ENCODE data around the gene OLFM1.
"Not testable (repeated sequence)": the region's sequence is repeated elsewhere in the genome, so short reads cannot be mapped to it uniquely, and the experiment has no call there.

OLFM1 gene

DNA sequence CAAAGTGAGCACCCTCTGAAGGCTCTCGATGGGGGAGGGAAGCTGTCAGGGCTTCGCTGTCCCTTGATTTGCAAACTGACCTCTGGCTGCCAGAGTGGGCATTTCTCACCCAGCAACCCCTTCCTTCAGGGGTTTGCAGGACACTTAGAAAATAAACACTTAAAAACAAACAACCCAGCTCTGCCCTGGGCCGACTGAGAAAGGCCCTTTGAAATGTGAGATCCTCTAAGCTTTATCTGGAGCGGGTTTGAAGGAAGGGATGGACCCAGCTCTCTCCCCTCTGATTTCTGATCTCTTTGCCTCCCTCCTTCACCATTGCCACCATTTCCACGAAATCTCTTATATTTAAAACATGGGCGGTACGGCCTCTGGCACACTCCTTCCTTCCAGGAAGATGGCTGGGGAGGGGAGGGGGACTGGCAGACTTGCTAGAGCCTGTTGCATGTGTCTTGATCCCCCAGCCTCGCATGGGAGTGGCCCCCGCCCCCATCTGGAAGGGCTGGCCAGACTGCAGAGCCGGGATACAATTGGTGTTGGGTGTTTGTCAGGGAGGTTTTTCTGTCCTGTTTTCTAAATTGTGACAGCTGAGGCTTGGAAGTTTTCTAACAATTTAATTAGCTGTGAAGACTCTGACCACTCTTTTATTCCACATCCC, 20.2 kb downstream of the OLFM1 start:
- no peaks in the 10 kb centered on the region for H3K9me3 ChIP-seq
- no peak overlapping the region for H3K27ac ChIP-seq
- peaks cover 0 to 70% of the 10 kb centered on the region in 2 donors for H3K27me3 ChIP-seq
- H3K4me1 ChIP-seq, result peaks cover 0 to 20% (median 16%) of the 10 kb centered on the region in 4 donors
- no peak for TF ChIP-seq CTCF (IDR thresholded peaks at IDR 0.05)
- H3K36me3 ChIP-seq, result peaks cover 0 to 5% (median 0%) of the 10 kb centered on the region in 3 donors
- intact Hi-C loops (cut with DNase I; ENCODE audit: low total_unique reads), result no loop called here
- H3K4me3 ChIP-seq, result no peak overlapping the region
- DNase-seq, result no peak

DNA sequence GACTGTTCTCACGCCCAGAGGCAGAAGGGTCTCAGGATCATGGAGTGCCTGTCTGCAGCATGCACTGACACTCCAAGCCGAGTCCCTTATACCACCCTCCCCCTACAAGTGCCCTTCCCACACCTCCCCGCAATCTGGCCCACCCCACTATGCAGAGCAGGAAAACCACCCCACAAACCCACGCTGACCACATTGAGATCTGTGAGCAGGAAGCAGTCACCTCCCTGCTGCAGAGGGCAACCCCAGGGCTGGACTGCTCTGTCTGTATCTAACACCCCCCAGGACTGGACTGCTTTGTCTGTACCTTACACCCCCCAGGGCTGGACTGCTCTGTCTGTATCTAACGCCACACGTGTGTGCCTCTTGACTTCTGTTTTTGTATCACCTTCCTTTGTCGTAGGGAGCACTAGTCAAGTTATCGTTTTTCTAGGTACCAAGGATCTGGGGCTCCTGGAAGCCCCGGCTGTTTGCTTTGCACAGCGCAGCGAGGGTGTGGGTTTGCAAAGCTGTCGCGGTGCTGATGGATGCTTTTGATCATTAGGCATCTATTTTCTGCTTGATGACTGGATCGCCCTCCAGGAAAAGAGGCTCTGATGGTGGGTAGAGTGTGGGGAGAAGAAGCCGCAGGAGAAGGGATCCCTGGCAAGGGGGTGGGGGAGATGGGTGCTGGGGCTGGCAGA, 21.5 kb downstream of the OLFM1 start:
- Histone ChIP-seq H3K4me1 (peaks cover 0 to 8% (median 4%) of the 10 kb centered on the region in 4 donors), H3K4me3 (no peak overlapping the region), H3K36me3 (peaks cover 0 to 5% (median 0%) of the 10 kb centered on the region in 3 donors), H3K27me3 (peaks cover 0 to 70% of the 10 kb centered on the region in 2 donors), H3K9me3 (no peaks in the 10 kb centered on the region), H3K27ac (no peak overlapping the region)
- intact Hi-C loops (cut with DNase I; ENCODE audit: low total_unique reads), result no loop called here
- no peak for TF ChIP-seq CTCF (IDR thresholded peaks at IDR 0.05)
- no peak for DNase-seq

DNA sequence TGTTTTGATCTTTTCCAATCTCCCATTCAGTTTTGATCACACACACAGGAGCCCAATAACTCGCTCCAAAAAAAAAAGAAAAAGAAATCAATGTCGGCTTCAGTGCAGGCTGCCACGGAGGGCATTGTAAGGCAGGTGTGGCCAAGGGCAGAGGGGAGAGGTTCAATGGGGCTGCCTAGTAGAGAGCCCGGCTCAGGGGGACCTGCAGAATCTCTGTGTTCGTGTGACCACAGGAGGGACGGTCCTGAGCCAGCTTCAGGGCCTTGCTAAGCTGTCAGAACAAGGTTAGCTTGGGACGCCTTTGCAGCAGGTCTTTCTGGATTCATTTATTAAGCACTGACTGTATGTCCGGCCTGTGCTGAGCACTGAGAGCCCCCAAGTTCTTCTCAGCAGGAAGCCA, 22.2 kb downstream of the OLFM1 start:
- DNase-seq, result no peak
- Histone ChIP-seq H3K4me3 (no peak overlapping the region), H3K36me3 (peaks cover 0 to 5% (median 0%) of the 10 kb centered on the region in 3 donors), H3K4me1 (peaks cover 0 to under 1% (median 0%) of the 10 kb centered on the region in 4 donors), H3K9me3 (no peaks in the 10 kb centered on the region), H3K27ac (no peak overlapping the region), H3K27me3 (peaks cover 0 to 63% of the 10 kb centered on the region in 2 donors)
- intact Hi-C loops (cut with DNase I; ENCODE audit: low total_unique reads), result no loop called here
- TF ChIP-seq CTCF (IDR thresholded peaks at IDR 0.05), result no peak

- intact Hi-C loops (cut with DNase I; ENCODE audit: low total_unique reads), result no loop called here
- no peak for TF ChIP-seq CTCF (IDR thresholded peaks at IDR 0.05)
- DNase-seq, result no peak
- Histone ChIP-seq H3K4me3 (no peak overlapping the region), H3K27me3 (peaks cover 0 to 57% of the 10 kb centered on the region in 2 donors), H3K9me3 (no peaks in the 10 kb centered on the region), H3K27ac (no peak overlapping the region), H3K36me3 (peaks cover 0 to 5% (median 0%) of the 10 kb centered on the region in 3 donors), H3K4me1 (no peaks in the 10 kb centered on the region)
Measured at GRCh38 chr9:135110416-135110815, 22.9 kb downstream of the OLFM1 start.

DNA sequence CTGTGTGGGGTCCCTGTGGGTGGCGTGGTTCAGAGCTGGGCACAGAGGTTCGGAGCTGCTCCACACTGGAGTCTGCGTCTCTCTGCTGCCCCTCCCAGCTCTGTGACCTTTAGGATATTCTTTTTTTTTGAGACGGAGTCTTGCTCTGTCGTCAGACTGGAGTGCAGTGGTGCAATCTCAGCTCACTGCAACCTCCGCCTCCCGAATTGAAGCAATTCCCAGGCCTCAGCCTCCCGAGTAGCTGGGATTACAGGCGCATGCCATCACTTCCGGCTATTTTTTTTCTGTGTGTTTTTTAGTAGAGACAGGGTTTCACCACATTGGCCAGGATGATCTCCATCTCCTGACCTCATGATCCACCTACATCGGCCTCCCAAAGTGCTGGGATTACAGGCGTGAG, 24.1 kb downstream of the OLFM1 start:
- H3K27ac ChIP-seq; H3K9me3 ChIP-seq; H3K4me1 ChIP-seq; H3K36me3 ChIP-seq; DNase-seq; intact Hi-C loops (cut with DNase I; ENCODE audit: low total_unique reads); H3K4me3 ChIP-seq: not testable (repeated sequence)
- peaks cover 0 to 45% of the 10 kb centered on the region in 2 donors for H3K27me3 ChIP-seq

DNA sequence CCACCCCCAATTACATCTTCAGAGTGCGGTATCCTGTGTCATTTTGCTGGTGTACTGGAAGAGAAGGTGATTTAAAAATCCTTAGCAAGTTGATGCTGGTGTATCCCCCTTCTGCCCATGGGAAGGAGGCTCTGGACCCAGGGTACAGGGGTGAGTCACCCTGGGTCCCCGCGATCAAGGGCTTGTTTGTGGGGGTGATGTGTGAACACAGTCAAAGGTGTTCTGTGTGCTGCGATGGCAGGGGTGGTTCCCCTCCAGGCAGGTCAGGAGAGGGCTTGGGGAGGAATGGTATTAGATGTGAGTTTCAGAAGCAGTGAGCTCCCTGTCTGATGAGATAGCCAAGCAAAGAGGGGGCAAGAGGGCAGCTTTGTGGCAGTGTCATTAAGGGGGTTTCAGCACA, 28.9 kb downstream of the OLFM1 start:
- TF ChIP-seq CTCF (IDR thresholded peaks at IDR 0.05), result no peak
- H3K4me1 ChIP-seq, result no peaks in the 10 kb centered on the region
- intact Hi-C loops (cut with DNase I; ENCODE audit: low total_unique reads), result no loop called here
- H3K27me3 ChIP-seq, result peaks cover 0 to 6% of the 10 kb centered on the region in 2 donors
- H3K9me3 ChIP-seq, result no peaks in the 10 kb centered on the region
- no peak overlapping the region for H3K27ac ChIP-seq
- H3K36me3 ChIP-seq, result peaks cover 0 to 8% (median 0%) of the 10 kb centered on the region in 3 donors
- no peak for DNase-seq
- H3K4me3 ChIP-seq, result no peak overlapping the region

All from tibial artery (tissue), 4 donors.